H1 (cell line): Measurements from ENCODE around the gene SYNPO2L. TPM values are rescaled to one million over a fixed set of nuclear protein-coding genes. Genes with fewer than 3 reads are reported as not detected.

ENCODE experiments used
- CTCF ChIA-PET: fragments of 300-600 bp; sonication (Branson Sonifier 250); formaldehyde crosslinking; loops from one replicate; lab custom pipeline; 2021; ENCODE audit not compliant: partially characterized antibody; lab: Charles Lee
- POLR2A ChIA-PET: fragments of 300-600 bp; sonication (Branson Sonifier 250); formaldehyde crosslinking; loops from one replicate; lab custom pipeline; 2021; ENCODE audit warnings: inconsistent platforms; ENCODE audit not compliant: partially characterized antibody; lab: Charles Lee
- DNase-seq, 2 experiments: peaks; one replicate each; pipeline versions ENCODE4 v3.0.0 to v3.0.0-alpha.2; 2010 to 2022; ENCODE audit warnings: low spot score in 2 of 2, low read depth in 1 of 2, mixed read lengths in 1 of 2
- FAIRE-seq: peaks from 2 replicates; lab custom pipeline; 2011; peaks lifted over from hg19 to GRCh38; lab: Jason Lieb, UNC
- H2AFZ ChIP-seq: 2 replicates; pipeline ENCODE4 v1.8.1; 2012; ENCODE audit warnings: low read length, inconsistent platforms
- H2AK5ac ChIP-seq: 2 replicates; pipeline ENCODE4 v1.6.1; 2013; ENCODE audit warnings: low read depth, low read length
- H2BK120ac ChIP-seq: replicated peaks from 2 replicates; pipeline ENCODE3; 2013; ENCODE audit warnings: low read depth, low read length, inconsistent platforms
- H2BK12ac ChIP-seq: 2 replicates; pipeline ENCODE4 v1.6.1; 2013; ENCODE audit warnings: low read depth, low read length
- H2BK15ac ChIP-seq: 2 replicates; pipeline ENCODE4 v1.6.1; 2013; ENCODE audit warnings: low read length
- H2BK20ac ChIP-seq: 2 replicates; pipeline ENCODE4 v1.6.1; 2013; ENCODE audit warnings: low read length
- H2BK5ac ChIP-seq: 2 replicates; pipeline ENCODE4 v1.6.1; 2013; ENCODE audit warnings: low read depth, low read length
- H3K14ac ChIP-seq: 2 replicates; pipeline ENCODE4 v1.6.1; 2013; ENCODE audit warnings: inconsistent platforms; ENCODE audit not compliant: insufficient read length
- H3K18ac ChIP-seq: 2 replicates; pipeline ENCODE4 v1.6.1; 2013; ENCODE audit warnings: low read length; ENCODE audit errors: extremely low read depth
- H3K23ac ChIP-seq: 2 replicates; pipeline ENCODE4 v1.6.1; 2013; ENCODE audit warnings: inconsistent platforms; ENCODE audit not compliant: insufficient read length
- H3K23me2 ChIP-seq: 2 replicates; pipeline ENCODE4 v1.6.1; 2013; ENCODE audit warnings: low read depth, low read length
- H3K27ac ChIP-seq: 2 replicates; pipeline ENCODE4 v1.6.1; 2011; ENCODE audit warnings: low read depth, low read length, inconsistent platforms
- H3K27me3 ChIP-seq, 4 experiments: replicated peaks in 1 of 4; 1 replicate in 1 of 4; 2 replicates in 3 of 4; pipeline versions ENCODE4 v1.6.1 to v1.8.1; 2011 to 2013; ENCODE audit warnings: low read length in 3 of 4, mild to moderate bottlenecking in 3 of 4, inconsistent platforms in 2 of 4, mixed read lengths in 2 of 4, moderate library complexity in 1 of 4; ENCODE audit not compliant: control insufficient read depth in 3 of 4, insufficient read depth in 3 of 4; ENCODE audit errors: extremely low read depth in 1 of 4
- H3K36me3 ChIP-seq, 4 experiments: 2 replicates each; pipeline versions ENCODE4 v1.6.1 to v1.8.1; 2011 to 2013; ENCODE audit warnings: mild to moderate bottlenecking in 4 of 4, low read length in 3 of 4, moderate library complexity in 2 of 4, control low read depth in 1 of 4, inconsistent platforms in 1 of 4; ENCODE audit not compliant: insufficient read depth in 4 of 4, control insufficient read depth in 2 of 4
- H3K4ac ChIP-seq: replicated peaks from 2 replicates; pipeline ENCODE3; 2013; ENCODE audit warnings: low read length, low read depth, mixed read lengths, inconsistent platforms; ENCODE audit not compliant: insufficient read length
- H3K4me1 ChIP-seq, 4 experiments: replicated peaks in 1 of 4; 1 replicate in 1 of 4; 2 replicates in 3 of 4; pipeline versions ENCODE4 v1.6.1 to v1.8.1; 2011 to 2013; ENCODE audit warnings: low read length in 3 of 4, inconsistent platforms in 2 of 4, mixed read lengths in 1 of 4; ENCODE audit not compliant: insufficient read depth in 4 of 4, control insufficient read depth in 3 of 4
- H3K4me2 ChIP-seq, 2 experiments: 2 replicates each; pipeline versions ENCODE4 v1.6.1 to v1.8.1; 2011 to 2013; ENCODE audit warnings: low read depth in 2 of 2, low read length in 2 of 2, control low read depth in 1 of 2, inconsistent platforms in 1 of 2, mild to moderate bottlenecking in 1 of 2; ENCODE audit not compliant: insufficient read depth in 1 of 2
- H3K4me3 ChIP-seq, 4 experiments: fragments of 200-600, 300-600 bp in 1 of 4; sonication (generic), shearing (Covaris generic), sonication (Bioruptor Twin) in 1 of 4; 2 replicates each; pipeline versions ENCODE4 v1.5.1 to v1.8.1; 2011 to 2016; ENCODE audit warnings: low read length in 4 of 4, low read depth in 3 of 4, control low read depth in 2 of 4, inconsistent platforms in 2 of 4, mild to moderate bottlenecking in 2 of 4, mixed read lengths in 1 of 4, moderate library complexity in 1 of 4; ENCODE audit not compliant: insufficient read depth in 2 of 4; ENCODE audit errors: extremely low read depth in 1 of 4
- H3K56ac ChIP-seq: replicated peaks from 2 replicates; pipeline ENCODE3; 2013; ENCODE audit warnings: low read depth, mild to moderate bottlenecking, mixed read lengths, low read length, inconsistent platforms; ENCODE audit not compliant: insufficient read length
- H3K79me1 ChIP-seq: 2 replicates; pipeline ENCODE4 v1.6.1; 2013; ENCODE audit warnings: low read depth, low read length, control low read depth
- H3K79me2 ChIP-seq, 2 experiments: 2 replicates each; pipeline versions ENCODE4 v1.6.1 to v1.8.1; 2012 to 2013; ENCODE audit warnings: low read length in 2 of 2, mild to moderate bottlenecking in 2 of 2, inconsistent platforms in 1 of 2; ENCODE audit not compliant: insufficient read depth in 2 of 2, control insufficient read depth in 1 of 2
- H3K9ac ChIP-seq, 4 experiments: replicated peaks in 1 of 4; 1 replicate in 1 of 4; 2 replicates in 3 of 4; pipeline versions ENCODE4 v1.6.1 to v1.8.1; 2011 to 2013; ENCODE audit warnings: low read depth in 3 of 4, low read length in 3 of 4, control low read depth in 2 of 4, mild to moderate bottlenecking in 2 of 4, moderate library complexity in 2 of 4, inconsistent platforms in 1 of 4; ENCODE audit errors: extremely low read depth in 1 of 4
- H3K9me3 ChIP-seq, 2 experiments: 2 replicates each; pipeline versions ENCODE4 v1.6.1 to v1.8.1; 2012 to 2013; ENCODE audit warnings: mild to moderate bottlenecking in 2 of 2, moderate library complexity in 2 of 2, control low read depth in 1 of 2, inconsistent platforms in 1 of 2, low read depth in 1 of 2, low read length in 1 of 2, mixed read lengths in 1 of 2; ENCODE audit not compliant: insufficient read depth in 2 of 2
- H4K20me1 ChIP-seq, 2 experiments: replicated peaks in 1 of 2; 2 replicates each; pipeline versions ENCODE3 to v1.8.1; 2011 to 2013; ENCODE audit warnings: inconsistent platforms in 2 of 2, low read length in 2 of 2, mild to moderate bottlenecking in 1 of 2; ENCODE audit not compliant: insufficient read depth in 2 of 2, control insufficient read depth in 1 of 2
- H4K5ac ChIP-seq: 2 replicates; pipeline ENCODE4 v1.6.1; 2013; ENCODE audit warnings: low read length, low read depth, mixed read lengths, inconsistent platforms; ENCODE audit not compliant: insufficient read length
- H4K8ac ChIP-seq: 2 replicates; pipeline ENCODE4 v1.8.0; 2013; ENCODE audit warnings: mild to moderate bottlenecking, moderate library complexity, low read length, inconsistent platforms; ENCODE audit not compliant: insufficient read depth; ENCODE audit errors: extremely low read depth
- H4K91ac ChIP-seq: replicated peaks from 2 replicates; pipeline ENCODE3; 2013; ENCODE audit warnings: low read length, mixed read lengths, inconsistent platforms; ENCODE audit not compliant: insufficient read length
- CTBP2 ChIP-seq: IDR thresholded peaks from 2 replicates; pipeline ENCODE4 v1.7.0; 2011; ENCODE audit warnings: borderline replicate concordance, mild to moderate bottlenecking, moderate library complexity, mixed read lengths, low read length; ENCODE audit not compliant: insufficient read depth, insufficient read length
- MAX ChIP-seq: IDR thresholded peaks from 2 replicates; pipeline ENCODE4 v1.6.1; 2012; ENCODE audit warnings: inconsistent platforms
- SP4 ChIP-seq: IDR thresholded peaks from 2 replicates; pipeline ENCODE4 v1.6.1; 2012; ENCODE audit warnings: low read length, inconsistent platforms
- WGBS, 2 experiments: shearing (Covaris generic) in 1 of 2; methylation state at CpG; one replicate each; pipeline versions ENCODE4 v1.1.6 to v1.1.7; 2013 to 2015; ENCODE audit warnings: low lambda C conversion rate in 2 of 2, mixed read lengths in 2 of 2, inconsistent platforms in 1 of 2, low coverage in 1 of 2, missing lambda C conversion rate in 1 of 2; ENCODE audit not compliant: insufficient replicate concordance in 2 of 2, insufficient coverage in 1 of 2, insufficient read length in 1 of 2; ENCODE audit errors: extremely low coverage in 1 of 2, missing lambda C conversion rate in 1 of 2; 5-methylcytosine and 5-hydroxymethylcytosine counted together
- polyA plus RNA-seq, 7 experiments: library from polyadenylated mRNA; depleted of rRNA in 3 of 7; stranded (reverse) in 5 of 7; unstranded in 2 of 7; fragments of >200 nt in 5 of 7; fragments of 200-250 nt in 2 of 7; gene quantifications; 1 replicate in 5 of 7; 2 replicates in 1 of 7; 4 replicates in 1 of 7; pipeline versions ENCODE4 v1.2.1 to v1.2.3, GENCODE V29; 2011 to 2013; ENCODE audit warnings: missing spikeins in 2 of 7, mixed read lengths in 2 of 7
- total RNA-seq: library from RNA; stranded (reverse); fragmentation: NEBNext Ultra II Directional; extraction: Animal tissue kit (Norgen Biotek cat#: 25700); gene quantifications from 2 replicates; pipeline ENCODE4 v1.2.1, GENCODE V29; 2021

SYNPO2L gene
- total and polyA plus RNA-seq, 2 of the 8 experiments (the other 6 are each of a cell fraction or from before 2014, with no cell fraction given), result 0.05 to 0.19 TPM

- Histone ChIP-seq H3K14ac (no peak overlapping the region), H3K56ac (no peak overlapping the region), H2BK5ac (no peak overlapping the region), H2AFZ (no peak overlapping the region), H3K9me3 (no peaks in the 10 kb centered on the region), H4K8ac (no peak overlapping the region), H4K91ac (no peak overlapping the region), H3K18ac (no peak overlapping the region), H3K9ac (no peak overlapping the region), H2AK5ac (no peak overlapping the region), H3K79me2 (no peaks in the 10 kb centered on the region), H4K5ac (no peak overlapping the region), H3K4ac (no peak overlapping the region), H2BK20ac (no peak overlapping the region), H3K27me3 (no peaks in the 10 kb centered on the region), H3K4me3 (no peak overlapping the region), H3K23ac (no peak overlapping the region), H3K36me3 (no peaks in the 10 kb centered on the region), H2BK15ac (no peak overlapping the region), H4K20me1 (peaks cover 0 to 2% of the 10 kb centered on the region in 2 experiments), H2BK12ac (no peak overlapping the region), H2BK120ac (no peak overlapping the region), H3K79me1 (no peaks in the 10 kb centered on the region), H3K23me2 (peaks cover 1% of the 10 kb centered on the region; the same call in 1 of the 2 replicates), H3K27ac (no peak overlapping the region), H3K4me2 (no peak overlapping the region), H3K4me1 (peaks cover 0 to 4% (median 0%) of the 10 kb centered on the region in 4 experiments; a peak in 2 of 7 replicates)
- 82% methylated on average over 11 of the region's 11 CpGs; no CpG with 5 or more reads in 1 of the 2 experiments for WGBS, 2 experiments
- FAIRE-seq (no peak), DNase-seq (no peak)
- CTCF ChIA-PET, result interaction anchor here (1.1 to 1.3 kb wide), 2 partner anchors 123 to 255 kb away, joined by 3 read pairs; no protein-coding TSS in a partner anchor
- POLR2A ChIA-PET, result interaction anchor here (0.5 kb wide), 1 partner anchor 88 kb away, joined by 3 read pairs; no protein-coding TSS in a partner anchor
- TF ChIP-seq SP4 (no peak), CTBP2 (no peak), MAX (no peak)
These were observed 2.6 kb downstream of the SYNPO2L start for GRCh38 chr10:73653195-73653594.
